MM.1S (cell line): ENCODE measurements around the gene STAMBPL1.

Experiments
- DNase-seq: peaks from one replicate; pipeline ENCODE4 v3.0.0-alpha.2; 2015
- H2AFZ ChIP-seq: fragments of 300-600 bp; sonication (generic); 2 replicates; pipeline ENCODE4 v1.6.0; 2016; ENCODE audit warnings: antibody characterized with exemption, low read length
- H3F3A ChIP-seq: fragments of 300-600 bp; sonication (generic); 2 replicates; pipeline ENCODE4 v1.6.1; 2016; ENCODE audit warnings: mild to moderate bottlenecking, antibody characterized with exemption, low read length, moderate library complexity, mixed read lengths; ENCODE audit not compliant: insufficient read depth
- H3K27ac ChIP-seq: fragments of 300-600 bp; sonication (generic); 2 replicates; pipeline ENCODE4 v1.5.1; 2016; ENCODE audit warnings: mild to moderate bottlenecking, low read length
- H3K27me3 ChIP-seq: fragments of 300-600 bp; sonication (generic); replicated peaks from 2 replicates; pipeline ENCODE4 v1.6.0; 2016; ENCODE audit warnings: low read length; ENCODE audit not compliant: insufficient read depth
- H3K36me3 ChIP-seq: fragments of 300-600 bp; sonication (generic); replicated peaks from 2 replicates; pipeline ENCODE4 v1.6.1; 2016; ENCODE audit warnings: mild to moderate bottlenecking, low read length, mixed read lengths; ENCODE audit not compliant: insufficient read depth
- H3K4me1 ChIP-seq: fragments of 300-600 bp; sonication (generic); 2 replicates; pipeline ENCODE4 v1.6.1; 2016; ENCODE audit warnings: low read length, mixed read lengths
- H3K4me2 ChIP-seq: fragments of 300-600 bp; sonication (generic); 2 replicates; pipeline ENCODE4 v1.6.0; 2016; ENCODE audit warnings: low read depth, low read length
- H3K4me3 ChIP-seq: fragments of 300-600 bp; sonication (generic); 2 replicates; pipeline ENCODE4 v1.5.1; 2016; ENCODE audit warnings: low read length, mixed read lengths
- H3K79me2 ChIP-seq: fragments of 300-600 bp; sonication (generic); 2 replicates; pipeline ENCODE4 v1.6.1; 2016; ENCODE audit warnings: mixed run types, low read length, mixed read lengths
- H3K9ac ChIP-seq: fragments of 300-600 bp; sonication (generic); 2 replicates; pipeline ENCODE4 v1.6.1; 2016; ENCODE audit warnings: low read length, mixed read lengths
- H3K9me2 ChIP-seq: fragments of 300-600 bp; sonication (generic); replicated peaks from 2 replicates; pipeline ENCODE4 v1.6.1; 2016; ENCODE audit warnings: mild to moderate bottlenecking, low read length, mixed read lengths; ENCODE audit not compliant: insufficient read depth
- H3K9me3 ChIP-seq: fragments of 300-600 bp; sonication (generic); replicated peaks from 2 replicates; pipeline ENCODE4 v1.6.1; 2016; ENCODE audit warnings: mild to moderate bottlenecking, low read length, mixed read lengths; ENCODE audit not compliant: insufficient read depth
- H4K20me1 ChIP-seq: fragments of 300-600 bp; sonication (generic); 2 replicates; pipeline ENCODE4 v1.6.1; 2016; ENCODE audit warnings: mild to moderate bottlenecking, low read length, moderate library complexity, mixed read lengths; ENCODE audit not compliant: insufficient read depth
- EZH2 ChIP-seq: fragments of 300-600 bp; sonication (generic); optimal IDR thresholded peaks from 2 replicates; pipeline ENCODE3; 2017; ENCODE audit warnings: low read depth, mild to moderate bottlenecking, antibody characterized with exemption, low read length, mixed read lengths
- EZH2phosphoT487 ChIP-seq: fragments of 300-600 bp; sonication (generic); IDR thresholded peaks from 2 replicates; pipeline ENCODE4 v1.6.1; 2018; ENCODE audit warnings: antibody characterized with exemption, low read length
- TF ChIP-seq, protein P1 (sequence below): fragments of 300-600 bp; sonication (generic); IDR thresholded peaks from 2 replicates; pipeline ENCODE4 v1.5.1; 2016; ENCODE audit warnings: antibody characterized with exemption, low read length, mixed read lengths

The STAMBPL1 gene

DNA sequence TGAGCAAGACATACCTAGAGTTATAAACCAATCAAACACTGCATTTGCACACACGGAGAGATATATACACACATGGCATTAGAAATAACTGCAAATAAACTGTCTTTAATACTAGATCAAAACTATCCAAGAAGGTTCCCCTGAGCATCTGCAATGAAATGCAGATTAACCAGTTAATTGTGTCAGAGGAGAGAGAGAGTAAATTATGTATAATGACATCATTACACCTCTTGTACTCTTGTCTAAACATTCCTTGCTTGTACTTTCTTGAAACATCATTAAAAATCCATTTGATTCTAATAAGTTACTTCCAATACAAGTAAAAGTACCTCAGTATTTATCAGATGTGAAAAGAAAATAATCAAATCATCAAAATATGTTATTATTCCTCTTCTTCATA, 29.3 kb upstream of the STAMBPL1 start:
- no peak overlapping the region for H3K4me2 ChIP-seq
- no peaks in the 10 kb centered on the region for H4K20me1 ChIP-seq
- H3K27me3 ChIP-seq = no peaks in the 10 kb centered on the region
- H3K36me3 ChIP-seq = no peaks in the 10 kb centered on the region
- H3K9me2 ChIP-seq = no peaks in the 10 kb centered on the region
- no peak for DNase-seq
- H3K9me3 ChIP-seq = no peaks in the 10 kb centered on the region
- no peaks in the 10 kb centered on the region for H3K79me2 ChIP-seq
- no peak overlapping the region for H2AFZ ChIP-seq
- H3K27ac ChIP-seq = no peak overlapping the region
- TF ChIP-seq EZH2phosphoT487 (no peak), EZH2 (no peak)
- TF ChIP-seq, protein P1, sequence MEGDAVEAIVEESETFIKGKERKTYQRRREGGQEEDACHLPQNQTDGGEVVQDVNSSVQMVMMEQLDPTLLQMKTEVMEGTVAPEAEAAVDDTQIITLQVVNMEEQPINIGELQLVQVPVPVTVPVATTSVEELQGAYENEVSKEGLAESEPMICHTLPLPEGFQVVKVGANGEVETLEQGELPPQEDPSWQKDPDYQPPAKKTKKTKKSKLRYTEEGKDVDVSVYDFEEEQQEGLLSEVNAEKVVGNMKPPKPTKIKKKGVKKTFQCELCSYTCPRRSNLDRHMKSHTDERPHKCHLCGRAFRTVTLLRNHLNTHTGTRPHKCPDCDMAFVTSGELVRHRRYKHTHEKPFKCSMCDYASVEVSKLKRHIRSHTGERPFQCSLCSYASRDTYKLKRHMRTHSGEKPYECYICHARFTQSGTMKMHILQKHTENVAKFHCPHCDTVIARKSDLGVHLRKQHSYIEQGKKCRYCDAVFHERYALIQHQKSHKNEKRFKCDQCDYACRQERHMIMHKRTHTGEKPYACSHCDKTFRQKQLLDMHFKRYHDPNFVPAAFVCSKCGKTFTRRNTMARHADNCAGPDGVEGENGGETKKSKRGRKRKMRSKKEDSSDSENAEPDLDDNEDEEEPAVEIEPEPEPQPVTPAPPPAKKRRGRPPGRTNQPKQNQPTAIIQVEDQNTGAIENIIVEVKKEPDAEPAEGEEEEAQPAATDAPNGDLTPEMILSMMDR = no peak
- no peak overlapping the region for H3K9ac ChIP-seq
- H3K4me1 ChIP-seq = no peaks in the 10 kb centered on the region
- no peak overlapping the region for H3K4me3 ChIP-seq
- no peaks in the 10 kb centered on the region for H3F3A ChIP-seq

DNA sequence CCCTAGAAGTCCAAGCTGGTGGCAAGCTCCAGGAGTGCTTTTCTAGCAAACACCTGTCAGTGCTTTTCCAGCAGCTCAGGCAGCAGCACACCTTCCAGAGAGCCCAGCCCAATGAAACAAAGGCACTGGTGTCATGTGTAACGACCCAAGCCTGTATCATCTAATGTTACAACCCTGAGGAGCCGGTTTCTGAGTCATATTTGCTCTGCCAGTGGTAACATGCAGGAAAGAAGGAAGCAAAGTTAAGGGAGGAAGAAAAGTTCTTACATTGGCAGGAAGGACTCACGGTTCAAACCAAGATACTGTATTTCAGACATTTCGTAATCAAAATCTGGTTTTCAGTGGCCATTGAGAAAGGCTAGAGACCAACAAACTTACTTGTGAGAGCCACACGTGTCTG, 28.3 kb upstream of the STAMBPL1 start, which contains the start of gene ANKRD22:
Gene ANKRD22, minus strand, starts transcription at position 139 of the 400 bp plus-strand sequence. CDS start 237 bp downstream, outside the sequence.
- no peak within 1 kb of the TSS for H3K9ac ChIP-seq
- no peak within 1 kb of the TSS for H2AFZ ChIP-seq
- H3K4me3 ChIP-seq = no peak within 1 kb of the TSS
- no peaks in the 10 kb centered on the region for H3K9me3 ChIP-seq
- H3K79me2 ChIP-seq = no peaks in the 10 kb centered on the region
- H3F3A ChIP-seq = no peaks in the 10 kb centered on the region
- H3K4me1 ChIP-seq = no peaks in the 10 kb centered on the region
- H3K9me2 ChIP-seq = no peaks in the 10 kb centered on the region
- DNase-seq = no peak
- no peaks in the 10 kb centered on the region for H3K36me3 ChIP-seq
- TF ChIP-seq EZH2 (no peak), EZH2phosphoT487 (no peak)
- TF ChIP-seq, protein P1 = no peak
- no peak within 1 kb of the TSS for H3K4me2 ChIP-seq
- no peak within 1 kb of the TSS for H3K27ac ChIP-seq
- H4K20me1 ChIP-seq = no peaks in the 10 kb centered on the region
- no peaks in the 10 kb centered on the region for H3K27me3 ChIP-seq

DNA sequence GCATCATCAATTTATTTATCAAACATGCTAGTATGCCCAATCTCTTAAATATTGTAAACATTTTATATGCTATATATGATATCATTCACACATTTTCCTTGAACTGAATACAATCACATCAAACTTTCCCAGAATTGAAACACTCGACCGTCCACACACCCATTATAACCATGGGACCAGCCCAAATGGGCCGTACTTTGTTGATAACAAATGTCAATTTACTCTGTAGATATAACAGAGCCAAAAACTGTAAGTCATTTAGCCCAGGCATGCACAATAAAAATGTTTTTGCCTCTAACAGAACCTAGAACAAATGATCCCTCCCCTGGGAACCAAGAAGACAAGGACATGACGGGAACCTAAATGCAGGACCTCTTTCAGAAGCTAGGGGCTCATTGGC, 27.7 kb upstream of the STAMBPL1 start:
- Histone ChIP-seq H3K9ac (no peak overlapping the region), H3K36me3 (no peaks in the 10 kb centered on the region), H3K79me2 (no peaks in the 10 kb centered on the region), H3K27ac (no peak overlapping the region), H4K20me1 (no peaks in the 10 kb centered on the region), H3K9me3 (no peaks in the 10 kb centered on the region), H2AFZ (no peak overlapping the region), H3K27me3 (no peaks in the 10 kb centered on the region), H3K4me2 (no peak overlapping the region), H3F3A (no peaks in the 10 kb centered on the region), H3K4me1 (no peaks in the 10 kb centered on the region), H3K9me2 (no peaks in the 10 kb centered on the region), H3K4me3 (no peak overlapping the region)
- TF ChIP-seq, protein P1 = no peak
- DNase-seq = no peak
